Mesendoderm (in vitro differentiated cells): Measurements from ENCODE around the gene TAGLN2.
"Not testable (repeated sequence)": the region's sequence is repeated elsewhere in the genome, so short reads cannot be mapped to it uniquely, and the experiment has no call there.

Experiments used
- DNase-seq: peaks from one replicate; pipeline ENCODE4 v3.0.0; 2013
- H2AK5ac ChIP-seq: 2 replicates; pipeline ENCODE4 v1.6.1; 2013; ENCODE audit warnings: low read length, inconsistent platforms
- H2BK120ac ChIP-seq: 2 replicates; pipeline ENCODE4 v1.6.1; 2013; ENCODE audit warnings: low read depth, mild to moderate bottlenecking, low read length, moderate library complexity, mixed read lengths
- H2BK15ac ChIP-seq: replicated peaks from 2 replicates; pipeline ENCODE4 v1.6.1; 2013; ENCODE audit warnings: low read depth, mild to moderate bottlenecking, moderate library complexity
- H2BK5ac ChIP-seq: 2 replicates; pipeline ENCODE4 v1.6.1; 2013; ENCODE audit warnings: low read length, inconsistent platforms
- H3K18ac ChIP-seq: 2 replicates; pipeline ENCODE4 v1.6.1; 2013; ENCODE audit warnings: mild to moderate bottlenecking, low read length, mixed read lengths
- H3K23ac ChIP-seq: one replicate; pipeline ENCODE4 v1.6.1; 2013; ENCODE audit warnings: low read length
- H3K27ac ChIP-seq: 2 replicates; pipeline ENCODE4 v1.5.1; 2013; ENCODE audit warnings: low read depth, mild to moderate bottlenecking, inconsistent platforms, low read length, moderate library complexity
- H3K27me3 ChIP-seq: 2 replicates; pipeline ENCODE4 v1.6.1; 2013; ENCODE audit warnings: low read length, control low read depth, mild to moderate bottlenecking, inconsistent platforms; ENCODE audit not compliant: insufficient read depth, poor library complexity
- H3K36me3 ChIP-seq: 2 replicates; pipeline ENCODE4 v1.6.1; 2013; ENCODE audit warnings: low read length, inconsistent platforms; ENCODE audit not compliant: control insufficient read depth, insufficient read depth
- H3K4ac ChIP-seq: one replicate; pipeline ENCODE4 v1.6.1; 2013; ENCODE audit warnings: low read depth, mild to moderate bottlenecking, low read length, moderate library complexity
- H3K4me1 ChIP-seq: 2 replicates; pipeline ENCODE4 v1.6.1; 2013; ENCODE audit warnings: low read depth, low read length, inconsistent platforms; ENCODE audit not compliant: control insufficient read depth
- H3K4me2 ChIP-seq: 2 replicates; pipeline ENCODE4 v1.6.1; 2013; ENCODE audit warnings: low read length
- H3K4me3 ChIP-seq: 2 replicates; pipeline ENCODE4 v1.5.1; 2013; ENCODE audit warnings: mild to moderate bottlenecking, low read length
- H3K56ac ChIP-seq: one replicate; pipeline ENCODE4 v1.6.1; 2013; ENCODE audit warnings: low read length
- H3K79me1 ChIP-seq: 2 replicates; pipeline ENCODE4 v1.6.1; 2013; ENCODE audit warnings: low read length, inconsistent platforms
- H3K79me2 ChIP-seq: 2 replicates; pipeline ENCODE4 v1.6.1; 2013; ENCODE audit warnings: mild to moderate bottlenecking, low read length; ENCODE audit not compliant: control insufficient read depth, insufficient read depth
- H3K9ac ChIP-seq: 2 replicates; pipeline ENCODE4 v1.6.1; 2013; ENCODE audit warnings: low read length, inconsistent platforms
- H4K5ac ChIP-seq: one replicate; pipeline ENCODE4 v1.6.1; 2013; ENCODE audit warnings: low read length
- H4K8ac ChIP-seq: one replicate; pipeline ENCODE4 v1.6.1; 2013; ENCODE audit warnings: low read depth, mild to moderate bottlenecking, control low read depth, low read length, moderate library complexity
- WGBS: extraction: QIAGEN DNeasy Blood & Tissue Kit; methylation state at CpG from one replicate; pipeline ENCODE4 v1.1.7; 2013; ENCODE audit warnings: low lambda C conversion rate, missing lambda C conversion rate; ENCODE audit not compliant: insufficient coverage; ENCODE audit errors: extremely low coverage; 5-methylcytosine and 5-hydroxymethylcytosine counted together

TAGLN2 gene

DNA sequence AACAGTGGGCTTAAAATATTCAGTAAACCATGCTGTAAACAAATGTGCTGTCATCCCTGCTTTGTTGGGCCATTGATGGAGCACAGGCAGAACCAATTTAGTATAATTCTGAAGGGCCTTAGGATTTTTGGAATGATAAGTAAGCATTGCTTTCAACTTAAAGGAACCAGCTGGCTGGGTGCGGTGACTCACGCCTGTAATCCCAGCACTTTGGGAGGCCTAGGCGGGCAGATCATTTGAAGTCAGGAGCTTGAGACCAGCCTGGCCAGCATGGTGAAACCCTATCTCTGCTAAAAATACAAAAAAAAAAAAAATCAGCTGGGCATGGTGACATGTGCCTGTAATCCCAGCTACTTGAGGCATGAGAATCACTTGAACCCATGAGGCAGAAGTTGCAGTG, 21.3 kb downstream of the TAGLN2 start:
- not testable (repeated sequence) for H2BK15ac ChIP-seq, H3K36me3 ChIP-seq, H3K56ac ChIP-seq, H4K8ac ChIP-seq, H2BK5ac ChIP-seq, H2BK120ac ChIP-seq, H3K27ac ChIP-seq, H4K5ac ChIP-seq, H2AK5ac ChIP-seq, DNase-seq, H3K27me3 ChIP-seq, H3K9ac ChIP-seq, H3K79me2 ChIP-seq, H3K18ac ChIP-seq, H3K4ac ChIP-seq, H3K79me1 ChIP-seq, H3K4me2 ChIP-seq, H3K4me3 ChIP-seq, H3K23ac ChIP-seq
- H3K4me1 ChIP-seq: peaks cover 15% of the 10 kb centered on the region
- no CpG with 5 or more reads among the region's 3 CpGs for WGBS

DNA sequence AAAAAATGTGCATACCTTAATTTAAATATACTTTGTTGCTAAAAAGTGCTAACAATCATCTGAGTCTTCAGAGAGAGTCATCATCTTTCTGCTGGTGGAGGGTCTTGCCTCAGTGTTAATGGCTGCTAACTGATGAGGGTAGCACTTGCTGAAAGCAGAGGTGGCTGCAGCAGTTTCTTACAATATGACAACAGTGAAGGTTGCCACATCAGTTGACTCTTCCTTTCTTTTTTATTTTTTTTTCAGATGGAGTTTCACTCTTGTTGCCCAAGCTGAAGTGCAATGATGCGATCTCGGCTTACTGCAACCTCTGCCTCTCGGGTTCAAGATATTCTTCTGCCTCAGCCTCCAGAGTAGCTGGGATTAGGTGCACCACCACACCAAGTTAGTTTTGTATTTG, 22.8 kb downstream of the TAGLN2 start:
- Histone ChIP-seq H4K8ac (no peak overlapping the region), H3K18ac (no peak overlapping the region), H3K4me3 (no peak overlapping the region), H3K27me3 (no peaks in the 10 kb centered on the region), H3K4me1 (peaks cover 9% of the 10 kb centered on the region), H3K4me2 (no peak overlapping the region), H3K79me1 (no peaks in the 10 kb centered on the region), H3K27ac (no peak overlapping the region), H2BK15ac (no peak overlapping the region), H3K79me2 (no peaks in the 10 kb centered on the region), H3K56ac (no peak overlapping the region), H3K4ac (no peak overlapping the region), H2BK120ac (no peak overlapping the region), H2BK5ac (no peak overlapping the region), H3K9ac (no peak overlapping the region), H4K5ac (no peak overlapping the region), H3K23ac (no peak overlapping the region), H2AK5ac (no peak overlapping the region), H3K36me3 (no peaks in the 10 kb centered on the region)
- WGBS: no CpG with 5 or more reads among the region's 3 CpGs
- DNase-seq: no peak

DNA sequence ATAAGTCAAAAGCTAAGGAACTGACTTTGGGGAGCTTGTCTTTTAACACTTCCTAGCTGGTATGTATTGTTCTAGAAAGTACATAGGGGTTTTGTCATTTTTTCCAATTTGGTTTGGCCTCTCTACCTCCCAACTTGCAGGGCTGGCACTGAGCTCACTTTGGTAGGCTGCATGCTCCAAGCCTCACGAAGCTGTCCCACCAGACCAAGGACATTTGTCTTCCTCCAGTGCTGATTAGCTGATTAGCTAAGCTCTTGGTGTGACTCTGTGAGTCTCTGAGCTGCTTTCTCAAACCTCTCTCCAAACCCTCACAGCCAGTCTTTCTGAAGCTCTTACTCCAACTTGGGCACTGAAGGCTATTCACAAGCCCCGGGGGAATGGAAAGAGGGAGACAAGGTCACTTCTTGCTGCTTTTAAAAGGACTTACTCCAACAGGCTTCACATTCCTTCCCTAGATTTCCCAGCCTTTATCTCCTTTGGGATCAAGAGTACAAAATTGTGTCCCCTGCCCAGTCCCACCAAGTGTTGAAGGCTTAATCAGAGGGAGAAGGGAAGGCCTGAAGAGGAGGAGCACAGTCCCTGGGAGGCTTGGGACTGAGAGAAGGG, 24.4 kb downstream of the TAGLN2 start:
- Histone ChIP-seq H4K5ac (no peak overlapping the region), H2BK120ac (peak overlapping the region; percentile 35), H3K79me2 (no peaks in the 10 kb centered on the region), H3K4me1 (peaks cover 9% of the 10 kb centered on the region), H3K4me2 (no peak overlapping the region), H3K23ac (no peak overlapping the region), H3K27me3 (no peaks in the 10 kb centered on the region), H3K56ac (no peak overlapping the region), H3K18ac (peak overlapping the region; percentile 56), H3K4ac (no peak overlapping the region), H3K36me3 (no peaks in the 10 kb centered on the region), H3K27ac (peak overlapping the region; percentile 53), H3K79me1 (no peaks in the 10 kb centered on the region), H2BK5ac (no peak overlapping the region), H4K8ac (no peak overlapping the region), H2AK5ac (no peak overlapping the region), H2BK15ac (no peak overlapping the region), H3K4me3 (no peak overlapping the region), H3K9ac (peak overlapping the region; percentile 49)
- DNase-seq: peak; percentile 91
- WGBS: no CpG with 5 or more reads among the region's 2 CpGs

DNA sequence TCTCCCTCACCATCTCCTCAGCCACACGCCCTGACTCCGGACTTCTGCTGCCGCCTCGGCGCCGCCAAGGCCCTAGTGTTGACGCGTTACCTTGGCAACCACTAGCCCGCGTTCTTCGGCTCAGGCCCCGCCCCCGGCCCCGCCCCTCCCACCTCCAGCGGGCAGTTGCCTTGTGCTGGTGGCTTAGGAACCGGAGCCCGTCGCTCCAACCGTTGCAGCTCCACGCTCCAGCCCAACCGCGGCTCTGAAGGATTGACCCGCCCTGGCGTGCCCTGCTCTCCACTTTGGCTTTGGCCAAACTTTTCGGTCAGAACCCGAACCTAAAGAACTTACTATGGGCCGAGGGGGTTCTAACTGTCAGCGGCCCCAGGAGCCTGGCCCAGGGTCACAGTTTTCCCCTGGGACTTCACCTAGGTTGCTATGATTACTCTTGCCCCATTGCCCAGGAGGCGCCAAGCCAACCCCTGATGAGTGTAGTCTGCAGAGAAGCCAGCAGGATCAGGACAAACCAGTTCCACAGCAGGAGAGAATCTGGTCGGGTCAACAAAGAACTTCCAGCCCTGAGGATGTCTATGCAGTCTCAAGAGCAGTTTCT, 25.1 kb downstream of the TAGLN2 start, which contains the start of gene CFAP45:
Gene CFAP45 (minus strand): TSS at position 80 of the 595 bp plus-strand sequence. CDS start 67 bp downstream, at position 13.
- peak within 1 kb of the TSS; percentile 17 for H2BK5ac ChIP-seq
- peak within 1 kb of the TSS; percentile 56 for H3K18ac ChIP-seq
- peaks cover 9% of the 10 kb centered on the region for H3K4me1 ChIP-seq
- H3K36me3 ChIP-seq: no peaks in the 10 kb centered on the region
- peak within 1 kb of the TSS; percentile 53 for H3K27ac ChIP-seq
- H3K79me2 ChIP-seq: no peaks in the 10 kb centered on the region
- no peak within 1 kb of the TSS for H3K4ac ChIP-seq
- DNase-seq: peak; percentile 98
- H4K8ac ChIP-seq: no peak within 1 kb of the TSS
- no CpG with 5 or more reads among the region's 30 CpGs for WGBS
- H2BK120ac ChIP-seq: no peak within 1 kb of the TSS
- H3K23ac ChIP-seq: no peak within 1 kb of the TSS
- H3K79me1 ChIP-seq: no peaks in the 10 kb centered on the region
- H3K4me3 ChIP-seq: no peak within 1 kb of the TSS
- H2AK5ac ChIP-seq: no peak within 1 kb of the TSS
- H3K27me3 ChIP-seq: no peaks in the 10 kb centered on the region
- H3K56ac ChIP-seq: peak within 1 kb of the TSS; percentile 76
- no peak within 1 kb of the TSS for H2BK15ac ChIP-seq
- no peak within 1 kb of the TSS for H4K5ac ChIP-seq
- H3K4me2 ChIP-seq: peak within 1 kb of the TSS; percentile 64
- H3K9ac ChIP-seq: peak within 1 kb of the TSS; percentile 49

DNA sequence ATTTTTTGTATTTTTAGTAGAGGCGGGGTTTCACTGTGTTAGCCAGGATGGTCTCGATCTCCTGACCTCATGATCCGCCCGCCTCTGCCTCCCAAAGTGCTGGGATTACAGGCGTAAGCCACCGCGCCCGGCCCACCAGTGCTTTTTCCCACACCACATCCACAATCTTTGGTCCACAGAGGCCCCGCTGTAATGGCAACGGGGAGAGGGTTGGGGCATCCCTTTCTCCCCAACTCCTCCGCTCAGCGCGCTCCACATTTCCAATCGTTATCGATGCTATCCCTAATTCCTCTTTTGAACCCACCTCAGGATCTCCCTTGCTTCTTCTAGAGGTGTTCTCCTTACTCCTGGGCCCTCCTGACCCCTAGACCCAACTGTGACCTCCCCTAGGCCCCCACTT, 25.7 kb downstream of the TAGLN2 start:
- not testable (repeated sequence) for H3K18ac ChIP-seq, H3K4me1 ChIP-seq, H2BK5ac ChIP-seq, H3K27ac ChIP-seq, H2BK120ac ChIP-seq, H3K4me3 ChIP-seq, H3K36me3 ChIP-seq, H3K79me1 ChIP-seq, H2AK5ac ChIP-seq, H3K4me2 ChIP-seq, DNase-seq, H3K4ac ChIP-seq, H3K79me2 ChIP-seq, H4K8ac ChIP-seq, H2BK15ac ChIP-seq, H3K27me3 ChIP-seq, H4K5ac ChIP-seq, H3K23ac ChIP-seq, H3K9ac ChIP-seq
- no CpG with 5 or more reads among the region's 15 CpGs for WGBS
- peak overlapping the region; percentile 42 for H3K56ac ChIP-seq

DNA sequence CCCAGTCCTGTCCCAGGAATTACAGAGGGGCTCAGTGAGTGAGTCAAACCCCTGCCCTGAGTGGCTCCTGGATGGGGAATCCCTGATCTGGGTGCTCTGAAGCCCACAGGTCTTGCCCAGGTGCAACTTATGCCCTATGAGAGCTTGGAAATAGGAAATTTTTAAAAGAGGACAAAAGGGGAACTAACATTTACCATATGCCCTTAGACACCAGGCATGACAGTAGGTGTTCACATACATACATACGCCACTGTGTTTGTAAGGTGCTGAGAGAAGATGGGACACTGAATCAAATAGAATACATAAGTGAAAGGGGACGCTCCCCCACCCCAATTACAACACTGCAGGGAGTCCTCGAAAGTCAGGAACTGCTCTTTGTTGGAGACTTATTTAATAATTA, 26.8 kb downstream of the TAGLN2 start:
- H3K27me3 ChIP-seq: no peaks in the 10 kb centered on the region
- no peak overlapping the region for H3K4me3 ChIP-seq
- H3K56ac ChIP-seq: no peak overlapping the region
- H3K4me2 ChIP-seq: no peak overlapping the region
- no peak overlapping the region for H3K9ac ChIP-seq
- H2AK5ac ChIP-seq: no peak overlapping the region
- H3K27ac ChIP-seq: no peak overlapping the region
- no peak overlapping the region for H2BK5ac ChIP-seq
- no peak overlapping the region for H3K4ac ChIP-seq
- H3K4me1 ChIP-seq: peaks cover 9% of the 10 kb centered on the region
- no peaks in the 10 kb centered on the region for H3K36me3 ChIP-seq
- no peak overlapping the region for H3K23ac ChIP-seq
- no peak overlapping the region for H4K5ac ChIP-seq
- no peak overlapping the region for H3K18ac ChIP-seq
- H4K8ac ChIP-seq: no peak overlapping the region
- no peak for DNase-seq
- no peak overlapping the region for H2BK120ac ChIP-seq
- WGBS: no CpG with 5 or more reads among the region's 3 CpGs
- H3K79me2 ChIP-seq: no peaks in the 10 kb centered on the region
- H3K79me1 ChIP-seq: no peaks in the 10 kb centered on the region
- H2BK15ac ChIP-seq: no peak overlapping the region
